KOPT-K1 (cell line): ENCODE results near the gene FYB1.

Experiments
- H3K27ac ChIP-seq: fragments of 200-600 bp; sonication (generic); 2 replicates; pipeline ENCODE4 v1.5.1; 2016; ENCODE audit warnings: antibody characterized with exemption, mild to moderate bottlenecking, low read depth, low read length; ENCODE audit not compliant: poor library complexity, severe bottlenecking
- H3K36me3 ChIP-seq: fragments of 200-600 bp; sonication (generic); 2 replicates; pipeline ENCODE4 v1.5.1; 2017; ENCODE audit warnings: antibody characterized with exemption, mild to moderate bottlenecking, low read length, moderate library complexity; ENCODE audit not compliant: insufficient read depth
- H3K9me3 ChIP-seq: fragments of 200-600 bp; sonication (generic); 2 replicates; pipeline ENCODE4 v1.5.1; 2017; ENCODE audit warnings: antibody characterized with exemption, low read length, mild to moderate bottlenecking; ENCODE audit not compliant: insufficient read depth, poor library complexity, severe bottlenecking

FYB1 gene, protein sequence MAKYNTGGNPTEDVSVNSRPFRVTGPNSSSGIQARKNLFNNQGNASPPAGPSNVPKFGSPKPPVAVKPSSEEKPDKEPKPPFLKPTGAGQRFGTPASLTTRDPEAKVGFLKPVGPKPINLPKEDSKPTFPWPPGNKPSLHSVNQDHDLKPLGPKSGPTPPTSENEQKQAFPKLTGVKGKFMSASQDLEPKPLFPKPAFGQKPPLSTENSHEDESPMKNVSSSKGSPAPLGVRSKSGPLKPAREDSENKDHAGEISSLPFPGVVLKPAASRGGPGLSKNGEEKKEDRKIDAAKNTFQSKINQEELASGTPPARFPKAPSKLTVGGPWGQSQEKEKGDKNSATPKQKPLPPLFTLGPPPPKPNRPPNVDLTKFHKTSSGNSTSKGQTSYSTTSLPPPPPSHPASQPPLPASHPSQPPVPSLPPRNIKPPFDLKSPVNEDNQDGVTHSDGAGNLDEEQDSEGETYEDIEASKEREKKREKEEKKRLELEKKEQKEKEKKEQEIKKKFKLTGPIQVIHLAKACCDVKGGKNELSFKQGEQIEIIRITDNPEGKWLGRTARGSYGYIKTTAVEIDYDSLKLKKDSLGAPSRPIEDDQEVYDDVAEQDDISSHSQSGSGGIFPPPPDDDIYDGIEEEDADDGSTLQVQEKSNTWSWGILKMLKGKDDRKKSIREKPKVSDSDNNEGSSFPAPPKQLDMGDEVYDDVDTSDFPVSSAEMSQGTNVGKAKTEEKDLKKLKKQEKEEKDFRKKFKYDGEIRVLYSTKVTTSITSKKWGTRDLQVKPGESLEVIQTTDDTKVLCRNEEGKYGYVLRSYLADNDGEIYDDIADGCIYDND

DNA sequence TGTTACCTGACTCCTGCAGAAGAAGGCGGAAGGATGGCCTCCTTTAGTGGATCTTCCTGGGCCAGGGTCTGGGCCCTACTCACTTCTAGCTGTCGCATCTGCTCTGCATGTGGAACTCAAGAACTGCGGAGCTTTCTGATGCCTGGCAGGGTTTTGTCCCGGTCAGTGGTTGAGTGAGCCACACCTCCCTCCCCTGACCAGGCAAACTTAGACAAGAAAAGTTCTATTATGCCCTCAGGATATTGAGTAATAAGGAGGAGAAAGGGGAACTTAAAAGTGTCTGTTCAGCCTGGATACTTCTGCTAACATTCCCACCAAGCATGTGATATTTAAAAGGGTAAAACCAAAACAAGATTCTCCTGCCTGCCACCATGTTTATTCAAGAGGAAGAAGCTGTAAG, at the start of gene FYB1:
Gene FYB1, minus strand, starts transcription at position 127 of the 400 bp plus-strand sequence. CDS start 16,603 bp downstream, outside the sequence.
- Histone ChIP-seq H3K9me3 (no peaks in the 10 kb centered on the region), H3K36me3 (no peaks in the 10 kb centered on the region), H3K27ac (no peak within 1 kb of the TSS)

DNA sequence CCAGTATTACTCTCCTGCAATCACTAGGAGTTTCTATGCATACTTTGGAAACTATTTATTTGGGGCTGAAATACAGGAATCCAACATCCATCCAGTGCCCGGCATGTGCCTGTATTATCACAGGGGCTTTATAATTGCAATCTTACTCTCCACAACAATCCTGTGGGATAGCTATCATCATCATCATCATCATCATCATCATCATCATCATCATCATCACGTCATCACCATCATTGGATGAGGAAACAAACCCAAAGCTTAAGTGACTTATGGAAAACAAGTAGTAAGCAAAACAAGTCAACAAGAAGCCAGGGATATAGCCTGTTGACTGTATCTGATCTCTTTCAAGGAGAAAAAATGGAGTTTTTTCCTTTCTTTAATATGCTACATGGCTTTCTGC, 47.8 kb upstream of the FYB1 start:
- Histone ChIP-seq H3K36me3 (no peaks in the 10 kb centered on the region), H3K27ac (no peak overlapping the region), H3K9me3 (no peaks in the 10 kb centered on the region)

DNA sequence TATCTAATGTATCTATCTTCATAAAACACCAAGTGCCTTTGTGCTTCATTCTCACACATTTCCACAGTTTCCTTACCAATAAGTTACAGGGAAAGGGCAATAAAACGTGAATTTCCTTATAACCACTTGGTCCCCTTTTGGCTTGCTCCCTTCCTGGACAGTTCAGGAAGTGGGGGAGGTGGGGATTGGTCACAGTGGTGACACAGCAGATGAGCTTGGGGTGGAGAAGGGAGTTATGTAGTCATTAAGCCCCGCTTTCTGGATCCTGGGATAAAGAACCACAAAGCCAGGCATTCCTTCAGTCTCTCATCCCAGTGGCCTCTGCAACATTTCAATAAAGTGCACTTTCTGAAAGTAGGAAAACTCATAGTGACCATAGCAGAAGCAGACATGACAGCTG, 47.1 kb upstream of the FYB1 start:
- no peak overlapping the region for H3K27ac ChIP-seq
- H3K9me3 ChIP-seq, result no peaks in the 10 kb centered on the region
- no peaks in the 10 kb centered on the region for H3K36me3 ChIP-seq

DNA sequence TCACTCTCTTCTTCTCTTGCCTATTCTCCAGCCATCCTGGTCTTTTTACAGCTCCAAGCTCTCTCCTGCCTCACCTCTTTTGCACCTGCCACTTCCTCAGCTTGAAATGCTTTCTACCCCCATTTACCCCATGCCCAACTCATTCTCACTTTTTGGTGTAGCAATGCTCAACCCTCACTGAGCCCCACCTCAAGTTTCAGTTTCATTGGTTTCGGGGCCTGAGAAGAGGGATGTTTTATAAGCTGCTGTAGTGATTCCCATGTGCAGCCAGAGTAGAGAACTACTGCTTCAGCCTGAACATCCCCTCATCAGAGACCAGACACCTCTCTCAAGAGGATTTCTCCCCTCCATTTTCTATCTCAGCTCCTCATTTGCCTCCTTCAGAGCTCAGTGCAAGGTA, 45.2 kb upstream of the FYB1 start:
- Histone ChIP-seq H3K36me3 (no peaks in the 10 kb centered on the region), H3K27ac (no peak overlapping the region), H3K9me3 (no peaks in the 10 kb centered on the region)

DNA sequence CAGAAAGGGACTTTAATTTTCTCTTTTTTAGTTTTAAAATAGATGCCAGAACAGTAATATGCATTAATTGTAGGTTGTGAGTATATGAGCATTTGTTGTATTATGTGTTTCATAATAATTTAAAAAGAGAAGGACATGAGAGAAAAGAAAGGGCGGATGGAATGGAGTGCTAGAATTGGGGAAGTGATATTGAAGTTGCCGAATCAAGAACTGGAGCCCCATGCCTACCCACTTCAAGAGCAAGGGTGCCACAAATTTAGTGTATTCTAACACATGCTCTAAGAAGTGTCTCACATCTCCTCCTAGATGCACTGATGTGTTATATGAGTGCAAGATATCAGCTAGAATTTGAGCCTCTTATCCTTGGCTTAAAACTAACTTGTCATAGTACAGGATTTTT, 43.6 kb upstream of the FYB1 start:
- H3K9me3 ChIP-seq, result no peaks in the 10 kb centered on the region
- no peaks in the 10 kb centered on the region for H3K36me3 ChIP-seq
- H3K27ac ChIP-seq, result no peak overlapping the region

DNA sequence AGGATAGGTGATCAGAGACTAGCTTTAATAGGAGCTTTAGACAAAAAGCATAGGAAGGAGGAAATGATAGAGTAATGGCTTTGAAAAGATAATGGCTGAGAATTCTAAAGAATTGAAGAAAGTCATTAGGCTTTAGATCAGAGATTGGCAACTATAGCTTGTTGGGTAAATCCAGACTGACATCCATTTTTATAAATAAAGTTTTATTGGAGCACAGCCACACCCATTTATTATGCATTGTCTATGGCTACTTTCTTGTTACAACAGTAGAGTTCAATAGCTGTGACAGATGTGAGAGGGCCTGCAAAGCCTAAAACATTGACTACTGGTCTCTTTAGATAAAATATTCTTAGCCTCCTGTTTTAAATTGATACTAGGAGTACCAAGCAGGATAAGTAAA, 40.7 kb upstream of the FYB1 start:
- Histone ChIP-seq H3K27ac (no peak overlapping the region), H3K9me3 (no peaks in the 10 kb centered on the region), H3K36me3 (no peaks in the 10 kb centered on the region)

DNA sequence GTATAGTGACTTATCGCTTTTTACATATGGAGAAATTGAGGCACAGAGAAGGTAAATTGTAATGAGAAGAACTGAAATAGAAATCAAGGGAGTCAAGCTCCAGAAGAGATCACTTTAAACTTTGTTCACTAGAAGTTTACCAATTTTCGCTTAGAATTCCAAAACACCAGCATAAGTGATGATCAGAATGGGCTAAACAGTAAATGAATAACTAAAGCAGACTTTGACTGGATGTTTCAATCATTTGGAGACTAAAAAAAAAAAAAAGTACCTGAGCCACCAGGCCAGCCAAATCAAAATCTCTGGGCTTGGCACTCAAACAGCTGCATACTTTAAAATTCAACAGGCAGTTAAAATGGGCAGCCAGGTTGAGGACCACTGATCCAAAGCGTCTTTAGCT, 38.2 kb upstream of the FYB1 start:
- Histone ChIP-seq H3K27ac (no peak overlapping the region), H3K36me3 (no peaks in the 10 kb centered on the region)

DNA sequence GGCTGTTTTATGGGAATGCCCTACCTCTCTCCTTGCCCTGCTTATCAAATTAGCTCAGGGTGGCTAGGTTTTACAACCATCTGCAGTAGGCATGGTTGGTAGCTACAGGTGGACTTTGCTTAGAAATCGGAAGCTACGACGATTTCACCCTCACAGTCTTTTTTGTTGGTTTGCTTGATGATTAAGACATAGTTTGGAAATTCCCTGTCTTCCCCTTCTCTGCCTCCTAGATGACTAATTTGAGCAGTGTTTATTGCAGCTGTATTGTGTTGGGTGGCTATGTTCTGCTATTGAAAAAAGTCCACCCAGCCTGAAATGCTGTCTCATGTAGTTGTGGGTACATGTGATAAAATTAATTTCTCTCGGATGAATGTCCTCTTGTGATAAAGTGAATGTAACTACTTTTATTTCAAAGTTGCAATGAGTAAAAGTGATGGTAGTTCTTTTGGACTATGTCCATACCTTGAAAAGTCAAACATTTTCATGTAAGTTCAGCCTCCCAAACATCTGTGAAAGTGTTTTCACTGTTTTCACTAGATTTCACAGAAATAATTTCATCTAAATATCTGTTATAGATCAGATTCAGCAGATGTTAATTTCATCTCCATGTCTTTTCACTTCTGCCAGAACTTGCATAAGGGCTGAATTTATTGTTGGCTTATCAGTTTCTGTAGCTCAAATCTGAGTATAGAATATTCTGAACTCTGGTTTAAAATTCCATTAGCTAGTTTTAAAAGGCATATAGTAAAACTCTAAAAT, 37.3 kb upstream of the FYB1 start:
- Histone ChIP-seq H3K9me3 (no peaks in the 10 kb centered on the region), H3K36me3 (no peaks in the 10 kb centered on the region), H3K27ac (no peak overlapping the region)

More for the DNA sequence above, 38.2 kb upstream of the FYB1 start:
- H3K9me3 ChIP-seq, result no peaks in the 10 kb centered on the region

DNA sequence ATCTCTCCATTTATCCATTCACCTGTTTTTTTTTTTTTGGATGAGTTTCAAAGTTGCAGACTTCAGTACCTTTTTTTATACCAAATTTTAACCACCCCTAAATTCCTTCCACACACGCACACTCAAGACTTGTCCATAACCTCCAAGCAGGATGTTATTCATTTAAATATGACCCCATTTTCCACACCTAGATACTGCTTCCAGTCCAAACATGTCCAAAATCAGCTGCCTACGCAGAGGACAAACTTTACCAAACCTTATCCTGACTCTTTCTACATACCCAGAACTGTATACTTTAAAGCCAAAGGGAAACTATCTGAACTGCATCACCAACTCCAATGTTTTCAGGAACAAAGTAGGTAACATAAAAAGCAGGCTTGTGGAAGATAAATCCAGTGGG, 36.0 kb upstream of the FYB1 start:
- H3K27ac ChIP-seq, result no peak overlapping the region
- H3K9me3 ChIP-seq, result no peaks in the 10 kb centered on the region

DNA sequence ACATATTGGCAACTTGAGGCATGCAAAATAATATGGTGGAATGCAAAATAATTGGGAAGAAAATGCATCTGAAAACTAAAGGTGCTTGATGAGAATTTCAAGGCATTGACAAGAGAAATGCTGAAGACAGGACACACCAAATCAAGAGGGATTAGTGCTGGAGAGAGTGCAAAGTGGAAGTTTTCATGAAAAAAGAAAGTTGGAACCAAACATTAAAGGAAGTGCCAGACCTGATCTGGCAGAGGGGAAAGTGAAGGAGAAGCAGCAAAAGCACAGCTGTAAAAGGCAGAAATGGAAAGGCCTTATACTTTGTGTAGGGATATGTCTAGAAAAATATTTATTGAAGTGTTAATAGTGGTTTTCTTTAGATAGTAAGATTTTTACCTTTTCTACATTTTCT, 35.3 kb upstream of the FYB1 start:
- no peaks in the 10 kb centered on the region for H3K9me3 ChIP-seq
- H3K27ac ChIP-seq, result no peak overlapping the region
- H3K36me3 ChIP-seq, result no peaks in the 10 kb centered on the region

More for the DNA sequence above, 36.0 kb upstream of the FYB1 start:
- no peaks in the 10 kb centered on the region for H3K36me3 ChIP-seq

DNA sequence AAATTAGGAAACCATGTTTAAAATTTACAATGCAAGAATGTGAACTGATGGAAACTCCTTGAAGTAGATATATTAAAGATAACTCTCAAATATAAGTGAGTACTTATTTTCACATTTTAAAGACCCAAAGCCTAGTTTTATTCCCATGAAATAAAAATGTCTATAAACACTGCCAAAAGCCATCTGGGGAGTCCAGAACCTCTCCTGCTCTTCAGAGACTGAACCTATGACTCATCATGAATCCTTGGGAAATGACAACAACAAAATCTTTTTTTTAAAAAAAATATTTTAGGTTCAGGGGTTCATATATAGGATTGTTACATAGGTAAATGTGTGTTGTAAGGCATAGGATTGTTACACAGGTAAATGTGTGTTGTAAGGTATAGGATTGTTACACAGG, 33.8 kb upstream of the FYB1 start:
- Histone ChIP-seq H3K36me3 (no peaks in the 10 kb centered on the region), H3K9me3 (no peaks in the 10 kb centered on the region), H3K27ac (no peak overlapping the region)

DNA sequence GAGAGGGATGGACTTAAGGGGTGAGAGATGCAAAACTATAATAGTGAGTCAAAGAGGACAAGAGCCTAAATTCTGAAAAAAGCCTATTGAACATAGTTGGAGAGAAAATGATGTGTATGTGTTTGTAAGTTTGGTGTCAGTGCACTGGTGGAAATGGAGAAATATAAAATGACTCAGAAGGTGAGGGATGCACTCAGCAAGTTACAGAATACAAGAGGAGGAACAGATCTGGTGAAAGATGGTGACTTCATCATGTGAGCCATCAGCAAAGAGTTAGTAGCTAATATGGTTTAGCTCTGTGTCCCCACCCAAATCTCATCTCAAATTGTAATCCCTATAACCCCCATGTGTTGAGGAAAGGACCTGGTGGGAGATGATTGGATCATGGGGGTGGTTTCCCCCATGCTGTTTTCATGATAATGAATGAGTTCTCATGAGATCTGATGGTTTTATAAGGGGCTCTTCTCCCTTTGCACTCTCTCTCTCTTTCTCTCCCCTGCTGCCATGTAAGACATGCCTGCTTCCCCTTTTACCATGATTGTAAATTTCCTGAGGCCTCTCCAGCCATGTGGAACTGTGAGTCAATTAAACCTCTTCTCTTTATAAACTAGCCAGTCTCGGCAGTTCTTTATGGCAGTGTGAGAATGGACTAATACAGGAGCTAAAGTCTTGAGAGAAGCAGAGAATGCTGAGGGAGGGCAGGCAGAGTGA, 30.4 kb upstream of the FYB1 start:
- no peaks in the 10 kb centered on the region for H3K36me3 ChIP-seq
- H3K27ac ChIP-seq, result no peak overlapping the region
- H3K9me3 ChIP-seq, result no peaks in the 10 kb centered on the region

DNA sequence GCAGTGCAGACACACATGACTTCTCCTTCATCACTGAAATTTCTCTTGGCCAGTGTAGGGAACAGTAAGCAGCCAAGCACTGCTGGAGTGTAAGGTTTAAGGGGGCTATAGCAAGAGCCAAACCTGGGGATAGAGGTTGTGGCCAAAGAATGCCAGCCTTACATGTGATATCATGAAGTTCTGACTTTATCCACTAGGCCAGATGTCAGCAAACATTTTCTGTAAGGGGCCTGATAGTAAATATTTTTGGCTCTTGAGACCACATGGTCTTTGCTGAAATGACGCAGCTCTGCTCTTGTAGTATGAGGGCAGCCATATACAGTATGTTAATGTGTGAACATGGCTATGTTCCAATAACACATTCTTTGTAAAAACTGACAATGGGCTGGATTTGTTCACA, 29.7 kb upstream of the FYB1 start:
- H3K27ac ChIP-seq, result no peak overlapping the region
- H3K36me3 ChIP-seq, result no peaks in the 10 kb centered on the region
- no peaks in the 10 kb centered on the region for H3K9me3 ChIP-seq

DNA sequence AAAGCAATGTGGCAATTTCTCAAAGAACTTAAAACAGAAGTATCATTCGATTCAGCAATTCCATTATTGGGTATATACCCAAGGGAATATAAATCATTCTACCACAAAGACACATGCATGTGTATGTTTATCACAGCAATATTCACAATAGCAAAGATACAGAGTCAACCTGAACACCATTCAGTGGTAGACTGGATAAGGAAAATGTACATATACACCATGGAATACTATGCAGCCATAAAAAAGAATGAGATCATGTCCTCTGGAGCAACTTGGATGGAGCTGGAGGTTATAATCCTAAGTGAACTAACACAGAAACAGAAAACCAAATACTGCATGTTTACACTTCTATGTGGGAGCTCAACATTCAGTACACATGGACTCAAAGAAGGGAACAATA, 21.4 kb upstream of the FYB1 start:
- no peaks in the 10 kb centered on the region for H3K36me3 ChIP-seq
- H3K9me3 ChIP-seq, result peaks cover 9% of the 10 kb centered on the region
- no peak overlapping the region for H3K27ac ChIP-seq
